Measurements from ENCODE around the gene ITGB3.

GRCh38 chr17:47204722-47205418 is 48.8 kb upstream of the ITGB3 start:
- no peak for TF ChIP-seq POLR2AphosphoS5 (IDR thresholded peaks at IDR 0.05; ENCODE audit: low read depth, low read length)
- no peak for TF ChIP-seq POLR2A (IDR thresholded peaks at IDR 0.05; ENCODE audit: borderline replicate concordance, extremely low read depth, insufficient read depth, insufficient read length)
- TF ChIP-seq, protein P1, sequence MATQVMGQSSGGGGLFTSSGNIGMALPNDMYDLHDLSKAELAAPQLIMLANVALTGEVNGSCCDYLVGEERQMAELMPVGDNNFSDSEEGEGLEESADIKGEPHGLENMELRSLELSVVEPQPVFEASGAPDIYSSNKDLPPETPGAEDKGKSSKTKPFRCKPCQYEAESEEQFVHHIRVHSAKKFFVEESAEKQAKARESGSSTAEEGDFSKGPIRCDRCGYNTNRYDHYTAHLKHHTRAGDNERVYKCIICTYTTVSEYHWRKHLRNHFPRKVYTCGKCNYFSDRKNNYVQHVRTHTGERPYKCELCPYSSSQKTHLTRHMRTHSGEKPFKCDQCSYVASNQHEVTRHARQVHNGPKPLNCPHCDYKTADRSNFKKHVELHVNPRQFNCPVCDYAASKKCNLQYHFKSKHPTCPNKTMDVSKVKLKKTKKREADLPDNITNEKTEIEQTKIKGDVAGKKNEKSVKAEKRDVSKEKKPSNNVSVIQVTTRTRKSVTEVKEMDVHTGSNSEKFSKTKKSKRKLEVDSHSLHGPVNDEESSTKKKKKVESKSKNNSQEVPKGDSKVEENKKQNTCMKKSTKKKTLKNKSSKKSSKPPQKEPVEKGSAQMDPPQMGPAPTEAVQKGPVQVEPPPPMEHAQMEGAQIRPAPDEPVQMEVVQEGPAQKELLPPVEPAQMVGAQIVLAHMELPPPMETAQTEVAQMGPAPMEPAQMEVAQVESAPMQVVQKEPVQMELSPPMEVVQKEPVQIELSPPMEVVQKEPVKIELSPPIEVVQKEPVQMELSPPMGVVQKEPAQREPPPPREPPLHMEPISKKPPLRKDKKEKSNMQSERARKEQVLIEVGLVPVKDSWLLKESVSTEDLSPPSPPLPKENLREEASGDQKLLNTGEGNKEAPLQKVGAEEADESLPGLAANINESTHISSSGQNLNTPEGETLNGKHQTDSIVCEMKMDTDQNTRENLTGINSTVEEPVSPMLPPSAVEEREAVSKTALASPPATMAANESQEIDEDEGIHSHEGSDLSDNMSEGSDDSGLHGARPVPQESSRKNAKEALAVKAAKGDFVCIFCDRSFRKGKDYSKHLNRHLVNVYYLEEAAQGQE (IDR thresholded peaks at IDR 0.05; ENCODE audit: low read depth): no peak
- TF ChIP-seq, protein P2, sequence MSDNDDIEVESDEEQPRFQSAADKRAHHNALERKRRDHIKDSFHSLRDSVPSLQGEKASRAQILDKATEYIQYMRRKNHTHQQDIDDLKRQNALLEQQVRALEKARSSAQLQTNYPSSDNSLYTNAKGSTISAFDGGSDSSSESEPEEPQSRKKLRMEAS (IDR thresholded peaks at IDR 0.05): no peak
- no peak for TF ChIP-seq ZNF274 (IDR thresholded peaks at IDR 0.05; ENCODE audit: low read depth, low read length)
- TF ChIP-seq, protein P3, sequence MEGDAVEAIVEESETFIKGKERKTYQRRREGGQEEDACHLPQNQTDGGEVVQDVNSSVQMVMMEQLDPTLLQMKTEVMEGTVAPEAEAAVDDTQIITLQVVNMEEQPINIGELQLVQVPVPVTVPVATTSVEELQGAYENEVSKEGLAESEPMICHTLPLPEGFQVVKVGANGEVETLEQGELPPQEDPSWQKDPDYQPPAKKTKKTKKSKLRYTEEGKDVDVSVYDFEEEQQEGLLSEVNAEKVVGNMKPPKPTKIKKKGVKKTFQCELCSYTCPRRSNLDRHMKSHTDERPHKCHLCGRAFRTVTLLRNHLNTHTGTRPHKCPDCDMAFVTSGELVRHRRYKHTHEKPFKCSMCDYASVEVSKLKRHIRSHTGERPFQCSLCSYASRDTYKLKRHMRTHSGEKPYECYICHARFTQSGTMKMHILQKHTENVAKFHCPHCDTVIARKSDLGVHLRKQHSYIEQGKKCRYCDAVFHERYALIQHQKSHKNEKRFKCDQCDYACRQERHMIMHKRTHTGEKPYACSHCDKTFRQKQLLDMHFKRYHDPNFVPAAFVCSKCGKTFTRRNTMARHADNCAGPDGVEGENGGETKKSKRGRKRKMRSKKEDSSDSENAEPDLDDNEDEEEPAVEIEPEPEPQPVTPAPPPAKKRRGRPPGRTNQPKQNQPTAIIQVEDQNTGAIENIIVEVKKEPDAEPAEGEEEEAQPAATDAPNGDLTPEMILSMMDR (IDR thresholded peaks at IDR 0.05 in 2 of 3, conservative IDR thresholded peaks at IDR 0.05 in 1 of 3; ENCODE audit: borderline replicate concordance in 1 of 3, insufficient read depth in 1 of 3, low read depth in 2 of 3, low read length in 2 of 3): no peak
- TF ChIP-seq CEBPB (IDR thresholded peaks at IDR 0.05; ENCODE audit: low read depth): no peak
- TF ChIP-seq EZH2 (IDR thresholded peaks at IDR 0.05): no peak

Measured in HCT116 (cell line).